CD4-positive, alpha-beta T cell treated with Interferon alpha-2 for 1 hour (primary cell): ENCODE measurements around the gene DNAH10.
"Not testable (repeated sequence)": the region's sequence is repeated elsewhere in the genome, so short reads cannot be mapped to it uniquely, and the experiment has no call there.

ENCODE experiments used
- DNase-seq, 2 donors: peaks; one replicate each; pipeline ENCODE4 v3.0.0-alpha.2; 2020 to 2022

Gene DNAH10

DNA sequence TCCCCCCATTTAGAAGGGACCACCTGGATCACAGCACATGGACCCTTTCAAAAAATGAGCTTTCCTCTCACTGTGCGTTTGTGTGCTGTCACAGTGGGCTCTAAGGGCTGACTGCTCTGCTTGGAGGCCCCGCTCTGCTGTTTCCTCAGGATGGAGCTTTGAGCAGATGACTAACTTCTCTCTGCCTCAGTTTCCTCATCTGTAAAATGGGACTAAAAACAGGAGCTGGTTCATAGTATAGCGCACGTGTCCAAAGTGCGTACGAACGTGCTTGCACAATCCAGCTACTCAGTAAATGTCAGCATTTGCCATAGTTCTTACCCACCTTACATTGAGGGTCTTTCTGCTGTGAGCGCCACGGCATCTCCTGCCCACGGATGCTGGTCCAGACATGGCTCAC is 12.7 kb upstream of the DNAH10 start:
- no peak for DNase-seq

DNA sequence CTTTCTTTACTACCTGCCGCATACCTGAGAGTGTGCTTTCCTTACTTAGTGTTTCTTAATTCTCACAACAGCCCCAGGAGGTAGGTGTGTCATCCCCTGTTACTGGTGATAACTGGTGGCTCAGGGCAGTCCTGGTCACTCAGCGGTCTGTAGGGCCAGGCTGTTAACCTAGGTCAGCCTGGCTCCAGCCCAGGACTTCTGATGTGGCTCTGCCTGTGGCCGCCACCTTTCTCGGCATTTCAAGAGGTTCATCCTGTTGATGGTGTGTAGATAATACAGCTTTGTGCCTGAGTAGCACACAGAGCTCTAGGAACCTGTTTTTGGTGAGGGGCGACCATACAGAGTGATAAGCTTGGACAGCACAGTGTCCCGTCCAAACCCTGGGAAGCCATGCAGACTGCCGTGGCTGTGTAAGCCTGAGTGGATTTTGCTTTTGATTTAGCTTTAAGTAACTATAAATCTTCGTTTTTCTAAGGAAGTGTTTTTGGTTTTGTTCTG is 11.9 kb upstream of the DNAH10 start:
- DNase-seq: no peak

DNA sequence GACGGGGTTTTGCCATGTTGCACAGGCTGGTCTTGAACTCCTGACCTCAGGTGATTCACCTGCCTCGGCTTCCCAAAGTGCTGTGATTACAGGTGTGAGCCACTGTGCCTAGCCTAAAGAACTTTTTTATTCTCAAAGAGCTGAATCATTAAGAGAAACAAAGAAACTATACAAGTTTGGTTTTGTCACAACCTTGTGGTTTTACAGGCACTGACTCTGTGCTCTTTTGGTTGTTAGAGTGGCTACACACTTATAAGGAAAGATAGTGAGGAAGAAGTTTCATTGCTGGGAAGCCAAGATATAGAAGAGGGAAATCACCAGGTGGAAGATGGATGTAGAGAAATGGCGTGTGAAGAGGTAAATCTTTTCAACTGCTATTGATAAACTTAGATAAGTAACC is 10.1 kb upstream of the DNAH10 start:
- DNase-seq: no peak

DNA sequence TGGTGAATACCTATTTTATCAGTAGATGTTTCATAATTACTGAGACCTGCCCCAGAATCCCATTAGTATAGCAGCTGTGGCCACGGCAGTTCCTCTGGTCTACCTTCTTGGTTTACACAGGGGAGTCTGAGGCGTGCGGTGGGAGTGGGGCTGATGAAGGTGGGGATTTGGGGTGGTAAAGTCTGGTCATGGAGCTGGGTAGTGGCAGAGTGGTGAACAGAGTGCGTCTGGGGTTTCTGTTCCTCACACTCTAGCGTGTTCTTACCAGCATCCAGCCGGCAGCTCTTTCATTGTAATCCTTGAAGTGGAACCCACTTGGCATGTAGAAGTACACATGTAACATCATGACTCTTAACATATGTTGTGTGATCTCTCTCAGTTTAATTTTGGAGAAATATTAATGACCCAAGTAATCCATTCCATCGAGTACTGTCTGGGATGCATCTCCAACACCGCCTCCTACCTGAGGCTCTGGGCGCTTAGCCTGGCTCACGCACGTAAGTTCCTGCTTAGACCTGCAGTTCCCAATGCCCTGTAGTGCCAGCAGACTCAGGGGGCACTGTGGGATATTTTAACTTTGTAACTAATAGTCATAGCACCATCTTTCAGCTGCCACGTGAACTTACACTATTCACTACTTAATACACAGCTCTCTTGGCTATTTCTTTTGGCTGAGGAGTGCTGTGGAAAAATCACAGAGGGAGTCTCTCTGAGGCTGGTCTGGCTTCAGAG is 7.9 kb upstream of the DNAH10 start:
- DNase-seq: no peak

DNA sequence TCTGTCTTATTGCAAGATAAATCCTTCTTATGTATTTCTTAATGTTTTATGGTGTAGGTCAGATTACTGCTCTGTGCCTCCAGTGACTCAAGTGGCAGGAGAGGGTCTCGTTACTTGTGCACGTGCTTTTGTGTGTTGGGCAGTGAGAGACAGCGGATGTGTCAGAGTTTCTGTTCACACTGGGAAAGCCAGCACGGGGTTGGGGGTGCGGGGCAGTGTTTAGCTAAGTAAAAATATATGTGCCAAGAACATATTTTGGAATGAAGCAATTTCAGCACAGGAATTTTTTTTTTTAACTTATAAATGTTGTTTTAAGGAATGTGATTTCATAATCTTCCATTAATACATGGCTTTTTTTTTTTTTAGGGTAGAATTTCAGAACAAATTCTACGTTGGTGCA is 4.5 kb upstream of the DNAH10 start:
- no peak for DNase-seq

DNA sequence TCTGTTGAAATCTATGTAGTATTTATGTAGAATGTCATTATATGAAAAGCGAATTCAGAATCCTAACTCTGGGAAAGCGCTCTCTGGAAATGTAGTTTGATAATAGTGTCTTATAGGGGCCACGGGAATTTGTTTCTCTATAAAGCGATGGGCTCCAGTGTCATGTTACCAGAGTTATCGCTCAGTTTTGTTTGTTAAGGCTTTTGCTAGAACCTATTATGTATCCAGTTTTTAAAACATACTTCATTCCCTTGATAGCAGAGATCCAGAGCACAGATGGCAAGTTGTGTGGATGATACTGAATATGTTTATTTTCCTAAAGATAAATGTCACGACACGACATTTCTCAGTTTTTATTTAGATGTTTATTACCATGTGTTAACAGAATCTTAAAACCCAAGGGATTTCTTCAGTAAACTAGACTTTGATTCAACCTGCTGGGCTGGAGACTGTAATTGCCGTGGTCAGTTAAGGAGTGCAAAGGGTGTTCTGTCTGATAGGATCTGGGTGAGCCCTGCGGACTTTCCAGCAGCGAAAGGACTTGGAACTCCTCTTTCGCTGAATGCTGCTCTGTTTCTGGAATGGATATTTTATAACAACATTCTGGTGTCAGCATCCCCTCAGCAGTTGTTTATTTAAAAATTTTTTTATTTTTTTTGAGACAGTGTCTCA is 1.7 kb upstream of the DNAH10 start:
- no peak for DNase-seq

DNA sequence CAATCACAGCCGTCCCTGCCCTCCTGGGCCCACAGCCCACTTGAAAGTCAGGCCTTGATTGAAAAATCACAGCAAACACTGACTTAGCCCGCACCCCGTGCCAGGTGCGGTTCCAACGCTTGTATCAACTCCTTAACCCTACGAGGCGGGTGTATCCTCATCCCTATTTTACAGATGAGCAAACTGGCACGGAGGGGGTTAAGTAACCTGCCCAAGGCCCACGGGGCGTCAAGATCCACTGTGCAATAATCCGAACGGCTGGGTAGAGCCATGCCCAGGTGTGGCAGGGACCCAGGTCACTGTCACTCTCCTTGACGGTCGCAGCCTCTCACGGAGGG is 583 bp downstream of the DNAH10 start:
- DNase-seq: no peak

DNA sequence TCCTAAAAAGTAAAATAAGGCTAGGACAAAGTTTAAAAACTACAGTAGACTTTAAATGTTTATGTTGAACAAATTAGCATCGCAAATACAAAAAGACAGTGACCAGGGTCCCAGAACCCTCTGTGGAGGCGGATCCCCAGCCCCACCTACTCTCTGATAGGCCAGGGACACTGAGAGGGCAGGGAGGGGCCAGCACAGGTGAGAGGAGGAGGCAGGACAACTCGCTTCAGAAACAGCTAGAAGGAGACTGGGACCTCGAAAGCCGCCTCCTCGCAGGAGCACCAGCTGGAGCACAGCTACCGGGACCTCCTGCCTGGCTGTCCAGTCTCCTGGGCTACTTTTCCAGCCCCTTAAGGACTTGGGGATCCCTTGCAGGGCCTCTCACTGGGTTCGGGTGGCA is 992 bp downstream of the DNAH10 start:
- no peak for DNase-seq

DNA sequence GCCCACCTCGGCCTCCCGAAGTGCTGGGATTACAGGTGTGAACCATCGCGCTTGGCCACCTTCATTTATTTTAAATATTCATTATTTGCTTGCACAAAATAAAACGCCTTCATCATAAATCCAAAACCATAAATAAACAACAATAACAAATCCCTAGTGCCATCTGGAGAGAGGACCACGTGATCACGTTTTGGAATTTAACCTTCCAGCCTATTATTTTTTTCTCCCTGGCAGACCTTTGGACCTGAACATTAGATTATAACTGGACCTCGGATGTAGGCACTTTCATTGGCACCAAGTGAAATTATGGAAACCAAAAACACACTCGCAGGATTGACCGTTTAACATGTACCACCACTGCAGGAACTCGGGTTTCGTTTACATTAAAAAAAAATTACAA is 2.0 kb downstream of the DNAH10 start:
- DNase-seq: no peak

DNA sequence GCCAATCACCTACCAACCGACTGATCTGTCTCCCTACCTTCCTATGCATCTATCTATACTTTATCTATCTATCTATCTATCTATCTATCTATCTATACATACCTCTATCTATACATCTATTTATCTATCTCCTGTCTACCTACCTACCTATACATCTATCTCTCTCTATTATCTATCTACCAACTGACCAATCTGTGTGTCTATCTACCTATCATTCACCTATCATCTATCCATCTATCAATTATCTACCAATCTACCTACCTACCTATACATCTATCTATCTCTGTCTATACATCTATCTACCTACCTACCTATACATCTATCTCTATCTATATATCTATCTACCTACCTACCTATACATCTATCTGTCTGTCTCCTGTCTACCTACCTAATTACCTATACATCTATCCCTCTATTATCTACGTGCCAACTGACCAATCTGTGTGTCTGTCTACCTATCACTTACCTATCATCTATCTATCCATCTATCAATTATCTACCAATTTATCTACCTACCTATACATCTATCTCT is 3.5 kb downstream of the DNAH10 start:
- no peak for DNase-seq

DNA sequence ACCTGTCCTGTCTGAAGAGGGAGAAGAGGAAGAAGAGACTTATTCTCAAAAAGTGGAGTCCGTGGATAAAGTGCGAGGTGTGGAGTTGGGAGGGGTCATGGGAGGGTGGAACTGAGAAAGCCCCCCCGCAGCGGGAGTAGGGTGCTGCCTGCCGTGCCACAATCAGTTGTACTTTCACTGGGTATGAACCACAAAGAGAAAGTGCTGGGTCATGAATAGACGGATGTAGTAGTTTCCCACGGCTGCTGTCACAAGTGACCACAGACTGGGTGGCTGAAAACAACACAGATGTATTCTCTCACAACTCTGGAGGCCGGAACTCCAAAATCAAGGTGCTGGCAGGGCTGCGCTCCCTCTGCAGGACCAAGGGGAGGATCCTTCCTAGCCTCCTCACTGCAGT is 5.5 kb downstream of the DNAH10 start:
- DNase-seq: peak; percentile 9 to 21

DNA sequence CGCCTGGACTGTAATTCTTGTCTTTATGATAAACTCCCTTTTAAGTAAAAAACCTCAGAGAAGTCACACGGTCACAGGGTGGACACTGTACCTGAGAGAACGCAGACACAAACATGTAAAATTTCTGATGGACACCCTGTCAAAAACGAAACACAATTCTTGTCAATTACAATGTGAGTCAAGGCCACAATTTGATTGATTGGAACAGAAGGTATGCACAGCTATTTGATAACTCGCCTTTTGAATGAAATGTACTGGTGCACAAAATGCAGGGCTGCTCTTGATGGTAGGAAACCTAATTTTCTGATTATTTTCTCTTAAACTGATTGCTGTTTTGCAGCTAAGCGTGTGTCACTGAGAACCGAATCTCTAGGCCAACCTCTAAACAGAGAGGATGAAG is 9.2 kb downstream of the DNAH10 start:
- DNase-seq: no peak

DNA sequence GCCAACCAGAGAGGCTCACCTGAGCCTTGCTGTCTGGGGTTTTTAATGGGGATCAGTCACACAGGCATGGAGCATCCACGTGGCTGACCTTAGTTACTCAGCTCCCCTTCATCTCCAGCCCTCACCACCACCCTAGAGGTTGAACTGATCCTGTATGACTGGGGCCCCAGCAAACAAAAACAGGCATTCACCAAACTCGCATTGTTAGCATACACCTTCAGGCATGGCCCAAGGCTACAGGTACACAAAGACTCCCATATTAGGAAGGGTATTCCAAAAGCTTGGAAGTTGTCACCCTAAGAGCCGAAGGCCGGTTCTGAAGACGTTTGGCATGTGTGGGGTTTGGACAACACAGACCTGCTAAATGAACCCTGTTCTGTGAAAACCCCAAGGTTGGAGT is 10.0 kb downstream of the DNAH10 start:
- no peak for DNase-seq

DNA sequence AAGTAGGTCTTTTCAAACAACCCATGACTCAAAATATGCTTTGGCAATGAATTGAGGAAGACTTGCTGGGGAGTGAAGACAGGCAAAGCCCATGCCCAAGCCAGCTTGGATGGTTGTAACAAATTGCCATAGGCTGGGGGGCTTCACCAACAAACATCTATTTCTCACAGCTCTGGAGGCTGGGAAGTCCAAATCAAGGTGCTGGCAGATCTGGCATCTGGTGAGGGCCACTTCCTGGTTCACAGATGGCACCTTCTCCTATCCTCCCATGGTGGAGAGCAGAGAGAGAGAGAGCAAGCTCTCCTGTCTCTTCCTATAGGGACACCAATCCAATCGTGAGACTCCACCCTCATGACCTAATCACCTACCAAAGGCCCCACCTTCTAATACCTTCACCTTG is 11.3 kb downstream of the DNAH10 start:
- no peak for DNase-seq

DNA sequence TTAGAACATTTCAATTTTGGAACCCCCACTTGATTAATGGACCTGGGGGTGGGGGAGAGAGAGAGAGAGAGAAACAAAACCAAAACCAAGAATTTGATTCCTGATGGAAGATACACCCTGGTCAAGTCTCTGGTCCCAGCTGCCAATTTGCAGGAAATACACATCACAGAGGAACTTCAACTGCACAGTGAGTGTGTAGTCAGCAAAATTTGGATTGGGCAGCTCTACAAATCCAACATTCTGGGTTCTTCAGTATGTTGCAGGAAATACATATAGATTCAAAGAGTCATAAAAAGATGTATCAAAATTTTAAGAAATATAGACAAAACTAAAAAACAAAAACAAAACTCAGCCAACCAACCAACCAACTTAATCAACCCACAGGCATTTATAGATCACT is 17.4 kb downstream of the DNAH10 start:
- DNase-seq: no peak

DNA sequence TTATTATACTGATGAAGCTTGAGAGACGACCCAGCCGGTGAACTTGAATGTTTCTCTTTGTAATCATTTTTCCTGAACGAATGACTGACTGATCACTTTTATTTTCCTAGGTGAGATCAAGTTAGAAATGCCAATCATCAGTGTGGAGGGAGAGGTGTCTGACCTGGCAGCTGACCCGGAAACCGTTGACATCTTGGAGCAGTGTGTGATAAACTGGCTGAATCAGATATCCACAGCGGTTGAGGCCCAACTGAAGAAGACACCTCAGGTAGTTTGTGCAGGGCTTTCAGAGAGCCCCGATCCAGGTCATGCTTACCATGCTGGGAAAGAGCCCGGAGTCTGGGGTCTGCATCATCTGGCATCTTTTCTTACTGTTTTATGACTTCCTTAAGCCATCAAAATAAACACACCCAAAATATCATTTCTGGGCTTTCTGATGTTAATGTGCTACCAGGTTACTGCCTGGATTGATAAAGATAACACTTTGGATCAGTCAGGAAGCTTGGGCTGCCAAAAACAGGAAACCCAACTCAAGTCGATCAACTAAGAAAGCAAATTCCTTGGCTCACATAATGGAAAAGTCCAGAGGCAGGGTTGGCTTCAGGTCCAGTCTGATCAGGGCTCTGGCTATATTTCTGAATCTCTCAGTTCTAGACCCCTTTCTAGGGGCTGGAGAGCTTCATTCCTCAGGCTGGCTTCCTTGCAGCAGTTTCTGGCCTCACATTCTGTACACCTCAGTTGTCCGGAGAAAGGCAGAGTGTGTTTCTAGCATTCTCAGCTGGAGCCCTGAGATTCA is 21.1 kb downstream of the DNAH10 start:
- no peak for DNase-seq

DNA sequence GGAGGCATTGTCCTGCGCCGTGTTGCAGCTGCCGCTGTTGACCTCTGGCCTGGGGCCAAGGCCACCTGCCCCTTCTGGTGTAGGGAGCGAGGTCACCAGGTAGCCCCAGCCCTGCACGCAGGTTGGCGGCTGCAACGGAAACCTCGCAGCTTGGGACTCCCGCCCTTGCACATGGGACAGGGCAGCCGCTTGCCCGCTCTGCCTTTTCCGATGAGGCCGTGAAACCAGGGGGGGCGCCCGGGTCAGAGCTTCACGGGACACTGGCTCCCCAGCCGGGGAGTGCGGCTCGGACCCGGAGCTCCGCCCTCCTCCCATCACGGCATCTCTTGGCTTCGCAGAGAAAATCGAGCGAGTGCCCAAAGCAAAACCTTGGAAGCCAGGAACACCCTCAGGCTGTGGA is 25.4 kb downstream of the DNAH10 start:
- no peak for DNase-seq

DNA sequence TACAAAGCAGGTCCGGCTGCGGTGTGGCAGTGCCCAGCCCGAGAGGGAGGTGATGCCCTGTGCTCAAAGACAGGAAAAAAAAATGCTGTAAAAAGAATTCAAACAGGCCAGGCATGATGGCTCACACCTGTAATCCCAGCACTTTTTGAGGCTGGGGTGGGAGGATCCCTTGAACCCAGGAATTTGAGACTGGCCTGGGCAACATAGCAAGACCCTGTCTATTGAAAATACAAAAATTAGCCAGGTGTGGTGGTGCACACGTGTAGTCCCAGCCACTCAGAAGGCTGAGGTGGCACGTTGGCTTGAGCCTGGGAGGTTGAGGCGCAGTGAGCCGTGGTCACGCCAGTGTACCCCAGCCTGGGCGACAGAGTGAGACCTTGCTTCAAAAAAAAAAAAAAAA is 26.4 kb downstream of the DNAH10 start:
- no peak for DNase-seq

DNA sequence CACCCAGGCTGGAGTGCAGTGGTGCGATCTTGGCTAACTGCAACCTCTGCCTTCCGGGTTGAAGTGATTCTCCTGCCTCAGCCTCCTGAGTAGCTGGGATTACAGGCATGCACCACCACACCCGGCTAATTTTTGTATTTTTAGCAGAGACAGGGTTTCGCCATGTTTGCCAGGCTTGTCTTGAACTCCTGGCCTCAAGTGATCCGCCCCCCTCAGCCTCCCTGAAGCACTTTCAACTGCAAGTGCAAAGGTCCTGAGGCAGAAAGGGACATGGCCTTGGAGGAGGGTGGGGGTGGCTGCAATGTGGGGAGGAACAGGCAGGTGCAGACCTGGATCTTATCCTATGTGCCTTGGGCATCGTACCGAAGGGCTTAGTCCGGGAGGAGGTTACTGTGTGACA is 27.3 kb downstream of the DNAH10 start:
- DNase-seq: not testable (repeated sequence)

DNA sequence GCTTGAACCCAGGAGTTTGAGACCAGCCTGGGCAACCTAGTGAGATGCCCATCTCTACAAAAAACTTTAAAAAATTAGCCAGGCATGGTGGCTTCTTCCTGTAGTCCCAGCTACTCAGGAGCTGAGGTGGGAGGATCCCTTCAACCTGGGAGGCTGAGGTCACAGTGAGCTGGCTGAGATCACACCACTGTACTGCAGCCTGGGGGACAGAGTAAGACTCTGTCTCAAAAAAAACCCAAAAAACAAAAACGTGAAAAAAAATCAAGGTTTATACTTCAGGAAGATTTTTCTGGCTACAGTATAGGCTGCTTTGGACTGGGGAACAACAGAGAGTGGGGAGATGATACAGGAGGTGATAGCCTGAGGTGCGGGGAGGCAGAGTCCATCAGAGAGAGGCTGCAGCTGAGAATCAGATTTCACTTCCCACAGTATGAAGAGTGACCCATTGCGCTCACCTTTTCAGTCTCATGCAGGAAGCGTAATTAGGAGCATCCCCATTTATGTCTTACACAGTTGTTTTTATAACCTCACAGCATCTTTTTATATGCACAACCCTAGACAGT is 28.9 kb downstream of the DNAH10 start:
- no peak for DNase-seq

DNA sequence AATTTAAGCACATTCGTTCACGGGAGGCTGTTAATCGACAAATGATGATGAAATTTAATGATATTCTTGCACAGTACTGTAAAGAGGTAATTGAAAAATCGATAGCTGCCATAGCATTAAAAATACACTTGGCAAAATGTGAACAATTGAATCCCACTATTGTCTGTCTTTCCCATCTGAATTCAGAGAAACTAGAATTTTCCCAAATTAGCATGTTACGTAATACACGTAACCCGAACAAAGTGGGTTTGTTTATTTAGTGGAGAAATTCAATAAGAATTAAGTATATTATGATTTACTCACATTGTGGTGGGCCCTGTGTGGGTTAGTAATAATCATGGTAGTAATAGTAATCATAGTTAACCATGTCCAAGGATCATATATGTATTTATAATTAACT is 31.9 kb downstream of the DNAH10 start:
- DNase-seq: no peak

DNA sequence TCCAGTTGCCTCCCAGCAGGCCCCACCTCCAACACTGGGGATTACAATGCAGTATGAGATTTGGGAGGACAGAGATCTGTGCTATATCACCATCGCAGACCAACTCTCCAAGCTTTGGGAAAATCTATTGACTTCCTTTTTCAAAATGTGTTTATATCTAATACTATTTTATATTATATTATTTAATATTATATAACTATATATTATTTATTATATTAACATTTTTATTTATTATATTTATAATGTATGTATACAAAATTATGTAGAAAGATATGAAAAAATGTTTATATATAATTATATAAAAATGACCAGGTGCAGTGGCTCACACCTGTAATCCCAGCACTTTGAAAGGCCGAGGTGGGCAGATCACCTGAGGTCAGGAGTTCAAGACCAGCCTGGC is 36.4 kb downstream of the DNAH10 start:
- DNase-seq: no peak

DNA sequence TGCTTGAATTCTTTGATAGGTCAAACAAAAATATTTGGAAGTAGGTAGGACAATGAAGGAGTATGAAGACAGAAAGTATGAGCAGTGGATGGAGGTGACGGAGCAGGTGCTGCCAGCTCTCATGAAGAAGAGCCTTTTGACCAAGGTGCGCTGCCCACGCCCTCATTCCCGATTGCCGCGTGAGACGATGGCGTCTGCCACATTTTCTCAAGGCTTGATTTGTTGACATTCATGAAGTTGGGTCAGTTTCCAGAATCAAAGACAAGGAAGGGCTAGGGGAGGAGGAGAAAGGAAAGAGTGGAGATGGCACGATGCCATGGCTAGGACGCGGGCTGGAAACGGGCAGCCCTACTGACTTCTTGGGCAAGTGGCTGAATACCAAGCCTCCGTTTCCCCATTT is 37.1 kb downstream of the DNAH10 start:
- DNase-seq: no peak
